ENCODE data around the gene PTPRN2.

Gene PTPRN2

DNA sequence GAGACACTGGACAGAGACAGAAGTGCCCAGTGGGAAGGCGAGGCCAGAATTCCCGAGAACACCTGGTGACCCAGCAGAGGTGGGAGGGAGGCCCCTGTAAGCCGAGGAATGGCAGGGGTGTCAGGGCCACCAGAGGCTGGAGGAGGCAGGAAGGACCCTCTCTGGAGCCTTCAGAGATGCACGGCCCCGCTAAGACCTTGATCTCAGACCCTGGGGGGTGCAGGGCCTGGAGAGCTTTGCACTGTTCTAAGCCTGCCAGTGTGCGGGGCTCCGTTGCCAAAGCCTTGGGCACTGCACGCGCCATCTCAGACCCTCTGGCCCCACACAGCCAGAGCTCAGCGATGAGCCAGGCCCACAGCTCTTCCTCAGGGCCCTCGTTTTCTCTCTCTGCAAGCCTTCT is 557.1 kb downstream of the PTPRN2 start:
- DNase-seq: no peak

DNA sequence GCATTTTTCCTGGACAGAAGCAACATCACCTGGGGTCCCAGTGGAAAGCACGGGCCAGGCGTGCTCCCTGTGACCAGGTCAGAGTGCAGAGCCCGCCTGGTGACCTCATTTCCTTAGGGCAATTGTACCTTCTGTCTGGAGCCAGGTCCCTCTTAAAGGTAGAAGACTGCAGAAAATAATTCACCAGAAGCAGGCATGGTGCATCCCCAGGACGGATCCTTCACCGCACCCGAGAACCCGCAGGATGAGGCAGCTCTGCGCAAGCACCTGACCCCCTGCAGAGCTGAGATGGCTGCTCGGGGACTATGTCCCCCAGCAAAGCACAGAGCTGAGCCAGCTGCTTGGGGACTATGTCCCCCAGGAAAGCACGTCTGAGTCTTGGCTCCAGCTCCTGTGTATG is 557.6 kb downstream of the PTPRN2 start:
- no peak for DNase-seq

GRCh38 chr7:158029509-158029908 is 558.1 kb downstream of the PTPRN2 start:
- peak; percentile 32 for DNase-seq

- no peak for DNase-seq
Observed at GRCh38 chr7:158028971-158029370, 558.7 kb downstream of the PTPRN2 start.

DNA sequence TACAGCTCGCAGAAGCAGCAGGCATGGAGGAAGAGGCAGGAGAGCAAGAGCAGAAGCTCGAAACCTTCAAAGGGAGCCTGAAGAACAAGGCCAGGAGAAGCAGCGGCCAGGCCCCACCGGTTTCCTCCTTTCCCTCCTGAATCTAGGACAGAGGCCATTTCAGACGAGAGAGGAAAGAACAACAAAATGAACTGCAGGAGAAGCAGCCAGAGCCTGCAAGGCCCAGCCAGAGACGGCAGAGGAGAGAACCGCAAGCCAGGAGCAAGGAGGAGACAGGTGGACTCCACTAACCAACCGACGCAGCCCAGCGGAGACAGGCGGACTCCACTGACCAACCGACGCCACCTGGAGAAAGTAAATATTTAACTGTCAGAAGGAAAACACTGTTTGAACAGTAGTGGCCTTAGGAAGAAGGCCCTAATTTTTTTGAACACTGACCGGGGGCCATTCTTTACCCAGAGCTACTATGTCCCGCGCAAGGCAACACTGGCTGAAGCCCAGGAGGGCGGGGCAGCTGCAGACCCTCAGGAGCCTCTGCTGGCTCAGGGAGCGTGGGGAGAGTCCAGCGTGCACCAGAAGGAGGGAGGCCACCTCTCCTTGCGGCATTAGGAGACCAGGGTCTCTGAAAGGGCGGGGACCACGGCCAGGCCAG is 559.2 kb downstream of the PTPRN2 start:
- no peak for DNase-seq

DNA sequence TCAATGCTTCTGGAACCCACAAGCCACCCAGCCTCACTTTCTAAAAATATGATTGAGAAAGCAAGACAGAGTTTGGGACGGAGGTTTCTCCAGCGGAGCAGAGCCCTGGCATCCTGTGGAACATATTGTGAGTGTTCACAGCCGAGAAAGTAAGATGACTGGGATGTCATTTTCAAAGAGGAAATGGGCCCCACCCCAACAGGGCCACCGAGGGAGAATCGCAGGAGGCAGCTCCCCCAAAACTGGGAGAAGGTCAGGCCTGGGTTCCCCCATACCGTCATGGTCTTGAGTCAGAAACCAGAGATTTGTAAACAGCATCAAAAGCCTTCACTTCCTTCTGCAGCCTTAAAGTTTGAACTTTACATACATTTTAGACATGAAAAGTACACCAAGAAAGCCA is 560.0 kb downstream of the PTPRN2 start:
- no peak for DNase-seq

DNA sequence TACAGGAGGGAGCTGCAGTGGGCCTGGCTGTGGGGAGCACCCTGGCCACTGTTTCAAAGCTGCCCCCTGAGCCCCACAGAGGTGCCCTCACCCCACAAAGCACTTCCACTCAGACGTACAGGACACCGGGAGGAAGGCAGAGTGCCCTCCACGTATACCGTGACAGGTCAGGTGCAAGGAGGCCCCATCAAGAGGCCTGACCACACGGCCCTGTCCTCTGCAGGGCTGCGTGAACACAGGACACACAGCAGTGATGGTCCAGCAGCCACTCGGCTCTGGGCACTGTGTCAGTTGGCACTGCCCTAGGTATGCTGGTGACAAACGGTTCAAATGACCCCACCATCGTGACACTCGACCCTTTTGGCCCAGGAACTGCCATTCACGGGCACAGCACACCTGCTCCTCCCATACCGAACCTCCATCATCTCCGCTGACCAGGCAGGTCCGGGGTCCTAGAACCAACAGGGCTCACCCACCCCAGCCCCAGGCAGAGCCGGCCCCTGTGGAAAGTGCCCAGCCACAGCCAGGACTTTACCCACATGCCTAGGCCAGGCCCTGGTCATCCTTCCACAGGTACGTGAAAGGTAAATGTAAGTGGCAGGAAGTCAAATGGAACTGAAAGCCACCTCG is 560.9 kb downstream of the PTPRN2 start:
- no peak for DNase-seq

GRCh38 chr7:158025686-158026600 is 561.7 kb downstream of the PTPRN2 start:
- no peak for DNase-seq

- no peak for DNase-seq
Observed at GRCh38 chr7:158024881-158025280, 562.7 kb downstream of the PTPRN2 start.

- no peak for DNase-seq
Observed at GRCh38 chr7:158024351-158024715, 563.3 kb downstream of the PTPRN2 start.

DNA sequence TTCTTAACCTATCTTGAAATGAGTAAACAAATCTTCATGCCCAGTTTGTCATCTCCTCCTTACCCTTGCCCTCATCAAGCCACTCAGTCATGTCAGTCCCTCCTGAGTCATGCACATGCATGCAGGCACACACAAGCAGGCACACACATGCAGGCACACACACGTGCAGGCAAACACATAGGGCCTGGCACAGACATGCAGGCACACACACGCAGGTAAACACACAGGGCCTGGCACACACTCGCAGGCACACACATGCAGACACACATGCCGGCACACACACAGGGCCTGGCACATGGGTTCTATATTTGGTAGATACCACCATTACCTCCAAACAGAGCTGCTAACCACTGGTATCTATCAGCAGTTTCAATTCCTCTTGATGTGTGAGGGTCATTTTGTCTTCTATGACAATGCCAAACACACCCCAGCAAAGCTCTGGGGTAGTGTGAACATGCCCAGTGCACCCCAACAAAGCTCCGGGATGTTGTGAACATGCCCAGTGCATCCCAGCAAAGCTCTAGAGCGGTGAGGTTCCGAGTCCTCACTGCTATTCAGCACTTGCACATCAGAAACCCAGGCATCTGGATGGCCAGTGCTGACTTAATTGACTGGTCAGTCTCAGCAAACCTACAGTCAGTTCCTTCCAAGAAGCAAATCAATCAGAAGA is 563.8 kb downstream of the PTPRN2 start:
- DNase-seq: no peak

DNA sequence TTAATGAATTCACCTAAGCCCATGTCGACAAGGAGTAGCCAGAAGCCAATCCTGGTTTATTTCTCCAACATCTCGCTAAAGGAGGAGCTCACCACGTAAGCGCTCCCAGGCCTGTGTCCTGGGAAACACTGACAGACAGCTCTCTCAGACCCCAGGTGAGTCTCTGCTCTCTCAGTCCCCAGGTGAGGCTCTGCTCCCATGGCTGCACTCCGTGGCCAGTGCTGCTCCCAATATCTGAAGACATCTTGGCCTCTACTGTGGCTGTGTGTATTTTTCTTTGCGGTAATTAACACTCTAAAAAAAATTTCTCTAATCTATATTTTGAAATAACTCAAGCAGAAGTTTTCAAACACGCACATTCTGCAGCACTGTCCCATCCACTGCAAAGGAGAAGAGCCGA is 564.5 kb downstream of the PTPRN2 start:
- no peak for DNase-seq

DNA sequence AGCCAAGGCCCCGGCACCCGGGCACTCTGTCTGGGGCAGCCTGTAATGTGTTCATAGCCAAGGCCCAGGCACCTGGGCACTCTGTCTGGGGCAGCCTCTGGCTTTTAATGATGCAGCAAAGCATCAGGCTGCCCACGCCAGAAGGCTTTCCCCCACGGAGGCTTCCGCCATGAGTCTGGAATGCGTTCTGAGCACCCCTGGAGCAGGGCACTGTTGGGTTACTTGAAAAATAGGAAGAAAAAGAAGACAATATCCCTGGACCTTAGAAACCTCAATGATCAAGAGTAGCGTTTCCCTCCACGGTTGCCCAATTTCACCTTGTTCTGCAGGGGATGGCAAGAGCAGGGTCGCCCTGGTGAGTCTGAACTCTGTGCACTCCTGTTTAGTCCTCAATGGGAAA is 565.0 kb downstream of the PTPRN2 start:
- no peak for DNase-seq

DNA sequence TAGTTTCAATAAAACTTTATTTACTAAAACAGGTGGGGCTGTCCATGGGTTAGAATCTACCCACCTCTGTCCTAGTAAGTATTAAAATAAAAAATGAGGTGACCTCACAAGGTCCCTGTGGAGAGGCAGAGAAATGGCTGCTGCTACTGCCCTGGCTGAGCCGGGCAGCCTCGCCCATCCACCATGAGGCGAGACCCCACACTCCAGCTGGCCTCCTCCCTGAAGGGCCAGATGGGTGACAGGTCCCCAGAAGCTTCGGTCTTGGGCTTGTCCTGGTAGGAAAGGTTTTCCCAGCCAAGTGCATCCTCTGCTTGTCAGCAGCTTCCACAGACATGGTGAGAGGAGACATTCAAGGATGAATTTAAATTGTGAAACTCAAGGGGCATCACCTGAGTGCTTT is 565.8 kb downstream of the PTPRN2 start:
- no peak for DNase-seq

GRCh38 chr7:158020706-158021095 is 566.9 kb downstream of the PTPRN2 start:
- no peak for DNase-seq

DNA sequence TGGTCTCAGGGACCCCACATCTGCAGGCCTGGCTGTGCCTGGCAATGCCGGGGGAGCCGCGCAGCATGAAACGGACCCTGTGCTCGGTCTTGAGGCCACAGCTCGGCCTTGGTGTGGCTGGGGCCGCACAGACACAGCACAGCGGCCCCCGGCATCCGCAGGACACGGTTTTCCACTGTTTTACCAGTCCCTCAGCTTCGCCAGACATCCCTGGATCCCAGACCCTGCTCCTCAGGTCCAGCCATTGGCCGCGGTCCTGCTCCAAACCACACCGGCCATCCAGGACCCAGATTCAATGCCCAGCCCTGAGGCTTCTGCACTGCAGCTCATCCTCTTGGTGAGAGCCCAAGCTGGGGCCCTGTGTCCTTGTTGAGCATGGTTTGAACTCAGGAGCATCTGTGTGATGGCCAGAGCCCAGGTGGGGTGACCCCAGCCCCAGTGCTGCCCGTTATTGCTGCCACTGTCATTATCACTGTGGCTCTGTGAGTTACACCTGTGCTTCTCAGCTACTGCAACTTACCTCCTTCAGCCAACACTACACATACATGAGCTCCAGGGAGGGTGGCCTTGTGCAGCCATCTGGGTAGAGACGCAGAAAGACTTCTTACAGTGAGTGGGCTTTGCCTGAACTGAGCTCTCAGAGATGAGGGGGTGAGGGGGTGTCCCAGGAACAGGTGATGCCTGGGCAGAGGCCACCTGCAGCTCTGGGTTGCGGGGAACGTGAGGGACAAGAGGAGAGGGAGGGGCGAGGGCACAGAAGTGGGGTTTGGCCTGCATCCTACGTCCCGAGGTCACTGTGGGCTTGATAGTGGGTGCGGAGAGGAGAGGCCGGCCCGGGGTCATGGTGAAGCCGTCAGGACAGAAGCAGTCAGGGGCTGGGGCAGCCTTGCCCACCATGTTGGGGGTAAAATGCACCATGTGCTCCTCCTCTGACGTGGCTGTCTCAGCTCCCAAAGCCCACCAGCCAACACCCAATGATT is 567.6 kb downstream of the PTPRN2 start:
- no peak for DNase-seq

DNA sequence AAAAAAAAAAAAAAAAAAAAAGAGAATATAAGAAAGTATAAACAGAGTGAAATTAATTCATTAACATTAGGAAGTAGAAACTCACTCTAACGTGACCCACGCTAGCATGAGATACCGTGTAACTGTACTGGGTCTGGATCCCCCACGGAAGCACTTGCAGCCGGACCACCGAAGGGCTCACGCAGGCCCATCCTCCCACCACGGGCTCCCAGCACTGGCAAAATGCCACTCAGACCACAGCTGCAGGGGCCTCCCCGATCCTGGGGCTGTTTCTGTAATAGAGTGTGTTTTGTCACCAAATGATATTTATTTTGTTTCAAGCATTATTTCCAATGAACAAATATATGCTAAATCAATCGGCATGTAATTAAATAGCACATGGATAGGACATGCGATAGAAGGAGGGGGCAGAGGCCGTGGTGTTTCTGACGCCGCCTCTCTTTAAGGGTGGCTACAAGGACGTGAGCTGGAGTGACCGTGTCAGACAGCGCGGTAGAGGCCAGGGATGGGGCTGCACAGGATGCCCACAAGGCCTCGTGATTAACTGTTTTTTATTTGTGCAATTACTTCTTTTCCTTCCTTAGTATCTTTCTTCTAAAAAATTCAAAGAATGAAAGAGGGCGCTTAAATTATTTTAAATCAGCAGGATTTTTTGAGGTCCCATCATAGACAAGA is 568.5 kb downstream of the PTPRN2 start:
- DNase-seq: no peak

DNA sequence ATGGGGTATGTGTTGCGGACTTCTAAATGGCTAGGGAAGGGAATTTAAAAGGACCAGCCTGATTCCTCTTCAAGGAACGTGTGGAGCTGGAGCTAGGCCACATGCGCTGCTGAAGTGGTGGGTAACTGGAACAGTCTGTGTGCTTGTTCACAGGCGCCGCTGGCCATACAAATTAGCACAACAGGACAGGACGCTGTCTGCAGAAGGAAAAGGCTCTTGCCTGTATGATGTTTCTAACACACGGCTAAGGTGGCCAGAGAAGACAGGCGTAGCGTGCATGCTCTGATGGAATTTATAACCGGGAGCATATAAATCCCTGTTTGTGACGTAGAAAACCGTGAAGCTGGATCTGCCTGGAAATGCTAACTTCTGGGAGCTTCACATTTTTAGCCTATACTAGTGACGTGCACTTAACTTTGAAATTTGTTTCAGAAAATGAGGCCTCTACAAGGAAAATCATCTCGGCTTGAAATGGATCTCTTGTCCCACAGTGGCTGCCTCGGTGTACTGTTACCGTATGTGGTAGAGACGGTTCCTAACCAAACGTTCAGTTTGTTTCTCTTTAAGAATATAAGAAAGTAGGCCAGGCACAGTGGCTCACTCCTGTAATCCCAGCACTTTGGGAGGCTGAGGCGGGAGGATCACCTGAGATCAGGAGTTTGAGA is 569.4 kb downstream of the PTPRN2 start:
- DNase-seq: no peak

DNA sequence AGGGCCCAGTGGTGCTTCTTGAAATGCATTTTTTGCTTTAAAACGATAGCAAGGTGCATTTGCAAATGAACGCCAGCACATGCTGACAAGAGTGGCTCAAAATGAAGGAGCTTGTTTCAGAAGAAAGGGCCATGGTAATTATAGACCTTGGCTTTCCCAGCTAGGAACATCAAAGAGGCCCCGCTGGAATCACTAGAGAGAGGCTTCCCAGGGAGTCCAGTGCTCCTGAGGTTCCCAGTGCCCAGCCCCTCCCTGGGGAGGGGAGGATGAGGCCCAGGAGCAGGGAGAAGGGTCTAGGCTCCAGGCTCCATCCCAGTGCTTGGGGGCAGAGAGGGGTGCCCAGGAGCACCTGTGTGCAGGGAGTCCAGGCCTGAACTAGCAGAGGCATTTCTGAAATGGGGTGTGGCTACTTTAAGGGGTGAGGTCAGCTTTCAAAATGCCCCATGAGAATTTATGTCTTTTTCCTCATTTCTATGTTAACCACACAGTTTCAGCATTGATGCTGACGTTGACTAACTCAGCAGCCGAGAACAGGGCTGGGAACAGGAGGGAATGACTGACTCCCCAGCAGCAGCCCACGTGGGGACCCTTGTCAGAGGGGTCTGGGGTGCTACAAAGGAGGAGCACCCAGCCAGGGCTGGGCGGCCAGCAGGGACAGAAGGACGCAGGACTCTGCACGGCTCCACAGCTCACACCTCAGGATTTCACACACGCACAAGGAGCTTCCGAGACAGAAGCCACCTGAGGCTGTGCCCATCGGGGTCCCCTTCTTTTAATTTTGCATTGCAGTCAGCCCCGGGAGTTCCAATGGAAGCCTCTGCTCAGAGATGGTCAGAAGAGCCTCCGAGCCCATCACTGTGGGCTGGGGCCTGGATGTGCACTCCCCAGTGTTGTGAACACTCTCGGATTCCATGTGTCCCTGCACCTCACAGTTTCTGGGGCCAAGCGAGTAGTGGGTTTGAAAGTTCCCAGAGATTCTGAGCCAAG is 570.2 kb downstream of the PTPRN2 start:
- DNase-seq: peak; percentile 64

All from NCI-H1417 treated with DMSO at 0.1 percent for 48 hours (cell line).